GM19193 (cell line): ENCODE data around the gene NPNT.

ENCODE experiments used
- POLR2A ChIP-seq: IDR thresholded peaks from 4 replicates; pipeline ENCODE4 v1.6.1; 2011; ENCODE audit not compliant: insufficient read depth, insufficient read length; ENCODE audit errors: extremely low read depth

NPNT gene, protein sequence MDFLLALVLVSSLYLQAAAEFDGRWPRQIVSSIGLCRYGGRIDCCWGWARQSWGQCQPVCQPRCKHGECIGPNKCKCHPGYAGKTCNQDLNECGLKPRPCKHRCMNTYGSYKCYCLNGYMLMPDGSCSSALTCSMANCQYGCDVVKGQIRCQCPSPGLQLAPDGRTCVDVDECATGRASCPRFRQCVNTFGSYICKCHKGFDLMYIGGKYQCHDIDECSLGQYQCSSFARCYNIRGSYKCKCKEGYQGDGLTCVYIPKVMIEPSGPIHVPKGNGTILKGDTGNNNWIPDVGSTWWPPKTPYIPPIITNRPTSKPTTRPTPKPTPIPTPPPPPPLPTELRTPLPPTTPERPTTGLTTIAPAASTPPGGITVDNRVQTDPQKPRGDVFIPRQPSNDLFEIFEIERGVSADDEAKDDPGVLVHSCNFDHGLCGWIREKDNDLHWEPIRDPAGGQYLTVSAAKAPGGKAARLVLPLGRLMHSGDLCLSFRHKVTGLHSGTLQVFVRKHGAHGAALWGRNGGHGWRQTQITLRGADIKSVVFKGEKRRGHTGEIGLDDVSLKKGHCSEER

DNA sequence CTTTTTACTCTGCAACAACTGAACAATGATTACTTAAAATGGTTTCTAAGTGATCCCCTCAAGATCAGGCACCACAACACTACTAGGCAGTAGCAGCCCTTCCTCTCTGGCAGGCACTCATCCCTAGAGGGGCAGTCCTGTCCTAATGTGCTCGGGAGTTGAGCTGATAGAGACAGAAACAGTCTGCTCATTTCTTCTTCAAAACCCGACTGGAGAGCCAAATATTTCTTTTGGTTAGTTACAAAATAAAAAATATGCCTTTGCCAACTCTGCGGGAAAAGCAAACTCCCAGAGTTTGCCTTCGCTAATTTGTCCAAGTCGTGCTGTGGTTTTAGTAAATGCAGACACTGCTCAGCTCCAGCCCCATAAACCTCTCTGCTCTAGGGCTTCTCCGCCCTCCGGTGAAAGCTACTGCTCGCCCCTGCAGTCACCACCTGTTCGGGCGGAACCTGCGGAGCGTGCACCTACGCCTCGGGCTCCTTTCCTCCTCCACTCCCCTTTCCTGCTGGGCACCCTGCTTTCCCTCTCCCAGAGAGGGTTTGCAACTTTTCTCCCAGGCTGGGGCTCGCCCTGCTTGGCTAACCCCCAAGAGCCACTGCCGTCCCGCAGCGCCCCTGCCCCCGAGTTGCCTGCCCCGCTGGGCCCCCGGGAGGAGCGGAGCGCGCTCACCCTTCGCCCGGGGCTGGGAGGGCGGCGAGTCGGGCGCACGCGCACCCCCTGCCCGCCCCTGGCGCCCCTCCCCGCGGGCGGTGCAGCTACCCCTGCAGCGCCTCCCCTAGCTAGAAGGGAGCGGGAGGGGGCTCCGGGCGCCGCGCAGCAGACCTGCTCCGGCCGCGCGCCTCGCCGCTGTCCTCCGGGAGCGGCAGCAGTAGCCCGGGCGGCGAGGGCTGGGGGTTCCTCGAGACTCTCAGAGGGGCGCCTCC, at the start of gene NPNT:
Gene NPNT (plus strand): TSS at position 812 of the 923 bp plus-strand sequence. CDS start 182 bp downstream, outside the sequence.
- TF ChIP-seq POLR2A: no peak

DNA sequence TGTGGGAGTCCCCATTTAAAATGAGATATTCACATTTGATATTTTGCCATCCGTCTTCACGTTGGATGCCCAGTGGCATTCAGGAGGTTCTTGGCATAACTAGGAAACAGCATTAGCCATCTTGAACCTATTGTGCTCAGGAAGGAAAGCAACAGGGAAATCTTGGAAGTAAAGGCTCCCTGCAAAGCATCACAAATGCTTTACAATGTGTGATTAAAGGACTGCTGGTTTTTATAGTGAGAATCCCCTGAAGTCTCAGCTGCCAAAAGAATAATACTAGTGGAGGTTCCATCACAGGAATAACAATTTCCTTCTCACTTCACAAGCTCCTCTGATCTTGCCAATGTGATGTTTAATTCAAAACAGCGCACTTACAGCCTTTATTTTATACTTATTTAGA, 49.7 kb upstream of the NPNT start:
- no peak for TF ChIP-seq POLR2A

DNA sequence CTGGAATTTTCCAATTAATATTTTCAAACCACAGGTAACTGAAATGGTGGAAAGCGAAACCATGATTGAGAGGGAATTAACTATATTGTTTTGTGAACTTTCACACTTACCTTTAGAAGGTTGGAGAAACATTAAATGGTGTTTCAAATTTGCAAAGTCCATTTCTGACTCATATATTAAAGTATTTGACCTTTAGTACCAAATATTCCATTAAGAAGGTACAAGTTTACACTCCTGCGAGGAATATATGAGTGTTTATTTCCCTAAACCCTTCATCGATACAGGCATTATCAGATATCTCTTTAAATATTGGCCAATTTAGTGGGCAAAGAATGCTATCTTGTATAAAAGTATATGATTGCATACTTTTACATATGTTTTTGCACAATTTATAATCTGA, 44.1 kb upstream of the NPNT start:
- no peak for TF ChIP-seq POLR2A

DNA sequence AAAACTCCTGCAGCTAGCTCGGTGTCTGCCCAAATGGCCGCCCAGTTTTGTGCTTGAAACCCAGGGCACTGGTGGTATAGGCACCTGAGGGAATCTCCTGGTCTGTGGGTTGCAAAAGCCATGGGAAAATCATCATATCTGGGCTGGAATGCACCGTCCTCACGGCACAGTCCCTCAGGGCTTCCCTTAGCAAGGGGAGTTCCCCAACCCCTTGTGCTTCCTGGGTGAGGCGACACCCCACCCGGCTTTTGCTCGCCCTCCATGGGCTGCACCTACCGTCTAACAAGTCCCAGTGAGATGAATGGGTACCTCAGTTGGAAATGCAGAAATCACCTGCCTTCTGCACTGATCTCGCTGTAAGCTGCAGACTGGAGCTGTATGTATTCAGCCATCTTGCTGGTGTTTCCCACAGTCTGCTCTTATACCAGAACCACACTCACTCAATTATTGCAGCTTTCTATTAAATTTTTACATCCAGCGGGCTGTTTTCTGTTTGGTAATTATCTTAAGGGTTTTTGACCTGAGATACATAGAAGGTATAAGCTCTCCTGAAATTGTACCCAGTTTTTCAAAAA, 36.7 kb upstream of the NPNT start:
- TF ChIP-seq POLR2A: no peak

DNA sequence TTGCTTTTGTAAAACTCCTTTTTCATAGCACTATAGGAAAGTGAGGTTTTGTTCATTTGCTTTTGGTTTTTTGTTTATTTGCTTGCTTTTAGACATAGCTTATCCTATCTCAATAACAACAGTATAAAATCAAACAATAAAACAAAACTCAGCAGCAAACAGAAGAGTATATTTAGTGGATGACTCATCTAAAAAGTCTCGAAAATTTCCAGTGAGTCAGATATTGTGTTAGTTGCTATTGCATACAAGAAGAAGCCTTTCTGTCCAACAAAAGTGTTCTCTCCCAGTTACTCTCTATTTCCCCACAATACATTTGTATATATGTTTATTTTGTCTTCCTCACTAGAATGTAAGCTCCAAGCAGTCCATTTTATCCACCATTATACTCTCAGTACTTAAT, 36.0 kb upstream of the NPNT start:
- TF ChIP-seq POLR2A: no peak

DNA sequence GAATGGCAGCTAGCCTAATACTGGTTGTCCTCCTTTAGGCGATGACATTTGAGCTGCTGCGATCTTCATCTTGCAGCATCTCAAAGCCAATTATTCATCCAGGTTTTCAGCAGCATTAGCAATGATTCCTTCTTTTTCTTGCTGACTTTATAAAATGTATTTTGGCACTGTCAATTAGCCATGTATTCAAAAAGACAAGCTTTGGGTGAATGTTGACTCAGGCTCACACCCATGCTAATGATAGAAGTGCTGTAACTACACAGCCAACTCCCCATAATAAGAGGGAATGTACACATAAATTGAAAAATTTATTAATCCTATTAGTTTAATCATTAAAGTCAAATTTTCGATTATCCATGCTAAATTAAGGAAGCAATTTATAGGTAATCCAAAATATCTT, 24.3 kb upstream of the NPNT start:
- TF ChIP-seq POLR2A: no peak

DNA sequence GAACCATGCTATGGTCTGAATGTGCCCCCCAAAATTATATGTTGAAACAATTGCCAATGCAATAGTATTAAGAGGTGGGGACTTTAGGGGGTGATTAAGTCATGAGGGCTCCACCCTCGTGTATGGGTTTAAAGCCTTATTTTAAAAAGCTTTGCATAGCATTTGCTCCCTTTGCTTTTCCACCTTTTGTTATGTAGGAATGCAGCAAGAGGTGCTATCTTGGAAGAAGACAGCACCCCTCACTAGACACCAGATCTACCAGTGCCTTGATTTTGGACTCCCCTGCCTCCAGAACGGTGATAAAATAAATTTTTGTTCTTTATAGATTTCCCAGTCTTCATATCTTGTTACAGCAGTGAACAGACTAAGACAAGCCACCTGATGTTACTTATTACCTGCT, 23.3 kb upstream of the NPNT start:
- no peak for TF ChIP-seq POLR2A

DNA sequence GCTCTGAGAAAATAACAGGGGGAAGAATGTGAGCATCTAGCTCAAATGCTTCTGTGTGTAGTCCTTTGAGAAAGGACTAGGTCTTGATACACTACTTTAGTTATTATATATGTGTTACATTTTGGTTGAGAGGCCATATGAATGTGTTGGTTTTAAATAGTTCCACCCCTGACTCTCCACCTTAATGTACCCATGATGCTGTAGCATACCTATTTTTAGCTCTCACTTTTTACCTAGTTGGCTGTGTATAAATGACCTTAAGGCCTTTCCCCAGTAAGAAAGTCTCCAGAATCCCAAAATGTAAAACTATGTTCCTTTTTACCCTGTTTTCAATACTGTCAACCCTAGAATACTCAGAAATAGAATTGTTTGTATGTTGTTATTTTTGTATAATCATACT, 20.0 kb upstream of the NPNT start:
- TF ChIP-seq POLR2A: no peak

DNA sequence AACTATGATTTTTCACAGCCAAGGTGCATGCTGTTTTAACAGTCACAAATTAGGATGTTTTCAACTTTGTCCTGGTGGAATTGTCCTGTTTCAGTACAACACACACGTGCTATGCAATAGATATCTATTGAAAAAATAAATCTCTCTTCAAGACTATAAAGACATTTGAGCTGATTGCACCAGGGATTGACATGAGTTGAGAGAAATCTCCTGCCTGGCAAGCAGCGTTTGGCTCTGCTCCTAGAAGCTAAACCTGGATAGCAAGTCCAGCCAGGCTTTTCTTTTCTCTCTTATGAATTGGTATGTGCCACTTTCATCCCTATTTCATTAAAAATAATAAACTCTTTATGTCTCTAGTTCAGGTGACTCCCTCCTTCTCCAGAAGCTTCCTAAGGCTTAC, 16.6 kb upstream of the NPNT start:
- TF ChIP-seq POLR2A: no peak

DNA sequence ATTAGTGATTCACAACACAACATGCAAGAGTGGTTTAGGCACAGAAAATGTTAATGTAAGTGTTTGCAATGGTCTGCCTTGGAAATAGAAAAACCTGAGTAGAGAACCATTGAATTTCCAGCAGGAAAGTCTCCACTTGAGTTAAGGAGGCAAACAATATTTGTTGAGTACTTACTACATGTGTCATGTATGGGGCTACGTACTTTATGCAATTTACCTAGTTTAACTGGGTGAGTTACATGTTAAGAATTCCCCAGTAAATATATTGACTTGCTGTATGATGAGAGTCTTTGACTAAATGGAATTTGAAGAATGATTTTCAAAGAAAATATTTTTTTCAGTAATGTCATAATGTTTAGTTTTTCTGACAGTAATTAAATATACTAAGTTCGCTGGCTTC, 7.8 kb upstream of the NPNT start:
- no peak for TF ChIP-seq POLR2A

DNA sequence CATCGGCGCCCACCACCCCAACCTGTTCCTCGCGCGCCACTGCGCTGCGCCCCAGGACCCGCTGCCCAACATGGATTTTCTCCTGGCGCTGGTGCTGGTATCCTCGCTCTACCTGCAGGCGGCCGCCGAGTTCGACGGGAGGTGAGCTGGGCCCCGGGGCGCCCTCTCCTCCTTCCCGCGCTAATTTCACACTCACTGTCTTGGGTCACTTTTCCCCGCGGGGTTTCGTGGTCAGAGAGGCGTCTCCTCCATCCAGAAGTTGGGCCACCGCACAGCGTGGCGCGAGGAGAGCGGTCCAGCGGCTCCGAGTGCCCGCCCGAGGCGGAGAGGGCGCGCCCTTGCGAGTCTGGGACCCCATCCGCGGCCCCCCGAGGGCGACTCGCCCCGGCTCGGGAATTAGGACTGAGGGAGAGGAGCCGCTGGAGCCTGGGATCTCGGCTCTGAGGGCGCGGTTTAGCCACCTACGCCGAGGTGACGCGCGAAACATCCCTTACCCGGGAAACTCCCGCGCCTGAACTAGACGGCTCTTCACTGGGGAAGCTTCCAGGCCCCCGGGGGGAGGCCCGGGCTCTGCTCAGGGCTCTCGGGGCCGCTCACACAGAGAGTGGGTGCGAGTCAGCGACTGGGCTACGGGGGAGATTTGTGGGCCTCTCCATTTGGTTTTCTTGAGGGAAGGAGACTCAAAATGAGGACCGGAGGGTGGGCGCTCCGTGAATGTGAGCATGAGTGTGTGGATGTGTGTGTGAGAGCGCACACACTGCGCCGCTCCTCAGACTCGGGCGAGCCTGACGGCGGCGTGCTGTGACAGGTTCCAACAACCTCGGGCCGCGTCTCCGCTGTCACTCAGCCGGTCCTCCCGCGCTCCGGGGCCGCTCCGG, 551 bp downstream of the NPNT start:
- no peak for TF ChIP-seq POLR2A

DNA sequence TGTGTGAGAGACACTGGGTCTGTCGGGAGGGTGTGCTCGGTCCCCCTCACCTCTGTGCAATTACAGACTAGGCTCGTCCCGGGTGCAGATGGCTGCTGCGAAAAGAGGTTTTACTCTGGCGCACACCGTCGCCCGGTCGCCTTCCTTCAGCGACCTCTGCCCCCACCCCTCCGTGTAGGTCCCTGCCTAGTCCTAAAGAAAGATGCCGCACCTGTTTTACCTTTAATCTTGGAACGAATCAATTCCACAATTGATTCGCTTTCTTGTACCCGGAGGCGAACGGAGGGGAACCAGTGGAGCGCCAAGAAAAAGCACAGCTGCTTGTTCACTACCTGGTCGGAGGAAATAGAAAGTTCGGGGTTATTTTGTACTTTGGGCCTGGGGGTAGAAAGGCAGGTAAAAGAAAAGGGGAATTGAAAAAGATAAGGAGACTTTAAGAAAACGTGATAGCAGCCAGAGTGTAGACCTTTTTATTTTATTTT, 1.2 kb downstream of the NPNT start:
- TF ChIP-seq POLR2A: no peak

DNA sequence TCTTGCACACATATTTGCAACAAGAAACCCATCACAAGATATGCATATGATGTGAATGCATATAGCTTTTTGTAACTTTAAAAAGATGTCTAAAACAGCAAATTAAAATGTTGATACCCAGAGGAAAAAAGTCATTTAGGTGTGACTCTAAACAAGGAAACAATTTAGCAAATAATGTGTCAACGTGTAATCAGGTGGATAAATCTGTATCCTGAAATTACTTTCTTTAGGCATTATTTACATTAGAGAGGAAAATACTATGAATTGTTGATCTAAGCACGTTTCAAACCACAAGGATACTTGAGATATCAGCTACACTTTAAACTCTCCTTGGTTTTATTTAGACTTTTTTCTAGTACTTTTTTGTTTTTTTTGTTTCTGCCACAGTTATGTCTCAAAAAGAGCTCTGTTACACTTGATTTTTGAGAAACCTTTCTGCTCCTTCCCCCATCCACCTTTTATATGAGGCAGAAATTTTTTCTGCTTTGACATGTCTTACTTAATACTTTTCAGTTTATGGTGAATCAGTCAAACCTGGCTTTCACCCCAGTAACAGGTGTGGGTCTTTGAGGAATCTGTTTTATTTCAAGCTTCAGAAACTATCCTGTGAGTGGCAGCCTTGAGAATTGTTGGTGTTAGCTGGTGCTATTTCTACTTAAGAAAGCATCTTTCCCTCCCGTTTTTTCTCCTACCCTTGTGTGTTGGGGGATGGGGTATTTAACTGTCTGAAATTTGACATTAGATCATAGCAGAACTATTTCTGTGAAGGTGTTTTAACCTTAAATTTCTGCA, 1.9 kb downstream of the NPNT start:
- TF ChIP-seq POLR2A: no peak
